CD14-positive monocyte (primary cell): ENCODE data around the gene TUSC2. TPM values are rescaled to one million over a fixed set of nuclear protein-coding genes. Genes with fewer than 3 reads are reported as not detected.

Experiments used
- DNase-seq, 3 donors: peaks; one replicate each; pipeline ENCODE4 v3.0.0-alpha.2; 2011 to 2022
- H2AFZ ChIP-seq: 2 replicates; pipeline ENCODE4 v1.6.0; 2012; ENCODE audit warnings: mild to moderate bottlenecking, low read depth, low read length, inconsistent platforms; ENCODE audit not compliant: insufficient read depth, poor library complexity, severe bottlenecking
- H3K27ac ChIP-seq, 2 donors: 1 replicate in 1 of 2; 2 replicates in 1 of 2; pipeline ENCODE4 v1.5.1; 2012 to 2013; ENCODE audit warnings: low read length in 2 of 2, control low read depth in 1 of 2, inconsistent platforms in 1 of 2, low read depth in 1 of 2, mild to moderate bottlenecking in 1 of 2
- H3K27me3 ChIP-seq, 2 donors: one replicate each; pipeline versions ENCODE4 v1.6.0 to v1.6.1; 2011 to 2013; ENCODE audit warnings: low read length in 2 of 2; ENCODE audit not compliant: control insufficient read depth in 2 of 2, insufficient read depth in 2 of 2
- H3K36me3 ChIP-seq, 2 donors: replicated peaks in 1 of 2; 1 replicate in 1 of 2; 2 replicates in 1 of 2; pipeline versions ENCODE4 v1.5.1 to v1.6.1; 2012 to 2013; ENCODE audit warnings: low read length in 2 of 2, control low read depth in 1 of 2, inconsistent platforms in 1 of 2, mild to moderate bottlenecking in 1 of 2; ENCODE audit not compliant: insufficient read depth in 2 of 2, control insufficient read depth in 1 of 2
- H3K4me1 ChIP-seq, 2 donors: 1 replicate in 1 of 2; 2 replicates in 1 of 2; pipeline versions ENCODE4 v1.5.1 to v1.6.1; 2012 to 2013; ENCODE audit warnings: low read length in 2 of 2, control low read depth in 1 of 2, inconsistent platforms in 1 of 2, mild to moderate bottlenecking in 1 of 2, moderate library complexity in 1 of 2; ENCODE audit not compliant: insufficient read depth in 2 of 2, control insufficient read depth in 1 of 2
- H3K4me2 ChIP-seq: replicated peaks from 2 replicates; pipeline ENCODE3; 2012; ENCODE audit warnings: low read length, moderate library complexity, mild to moderate bottlenecking; ENCODE audit not compliant: poor library complexity, severe bottlenecking; ENCODE audit errors: extremely low read depth
- H3K4me3 ChIP-seq, 3 experiments: fragments of 200-600 bp in 1 of 3; sonication (generic) in 1 of 3; replicated peaks in 1 of 3; 1 replicate in 2 of 3; 2 replicates in 1 of 3; pipeline ENCODE4 v1.5.1; 2011 to 2013; ENCODE audit warnings: low read length in 3 of 3, mild to moderate bottlenecking in 3 of 3, control low read depth in 2 of 3, low read depth in 2 of 3, inconsistent platforms in 1 of 3, moderate library complexity in 1 of 3
- H3K79me2 ChIP-seq: 2 replicates; pipeline ENCODE4 v1.6.0; 2012; ENCODE audit warnings: mild to moderate bottlenecking, control low read depth, inconsistent platforms, low read length, moderate library complexity; ENCODE audit not compliant: insufficient read depth
- H3K9ac ChIP-seq: 2 replicates; pipeline ENCODE4 v1.6.0; 2017; ENCODE audit warnings: low read length, mild to moderate bottlenecking; ENCODE audit not compliant: insufficient read depth, poor library complexity, severe bottlenecking
- H3K9me3 ChIP-seq, 2 donors: replicated peaks in 1 of 2; 1 replicate in 1 of 2; 2 replicates in 1 of 2; pipeline versions ENCODE4 v1.5.1 to v1.6.1; 2012 to 2013; ENCODE audit warnings: low read length in 2 of 2, control low read depth in 1 of 2; ENCODE audit not compliant: control insufficient read depth in 1 of 2, insufficient read depth in 1 of 2
- H4K20me1 ChIP-seq: 2 replicates; pipeline ENCODE4 v1.6.0; 2012; ENCODE audit warnings: mild to moderate bottlenecking, low read length, control low read depth, moderate library complexity; ENCODE audit not compliant: insufficient read depth
- H3K27ac Mint-ChIP-seq, 7 donors: one replicate each; pipeline ENCODE4 v1.8.0; 2020; ENCODE audit warnings: mild to moderate bottlenecking in 7 of 7, mixed read lengths in 7 of 7, moderate library complexity in 6 of 7, inconsistent platforms in 2 of 7
- H3K27me3 Mint-ChIP-seq, 3 donors: one replicate each; pipeline ENCODE4 v1.8.0; 2021 to 2022; ENCODE audit warnings: low read depth in 3 of 3, mild to moderate bottlenecking in 3 of 3, mixed read lengths in 3 of 3, moderate library complexity in 3 of 3, inconsistent platforms in 1 of 3
- H3K36me3 Mint-ChIP-seq, 2 donors: one replicate each; pipeline ENCODE4 v1.8.0; 2020; ENCODE audit warnings: mixed read lengths in 2 of 2, inconsistent platforms in 1 of 2, mild to moderate bottlenecking in 1 of 2
- H3K4me1 Mint-ChIP-seq: one replicate; pipeline ENCODE4 v1.8.0; 2020; ENCODE audit warnings: mild to moderate bottlenecking, mixed read lengths
- H3K4me3 Mint-ChIP-seq, 2 donors: one replicate each; pipeline ENCODE4 v1.8.0; 2020; ENCODE audit warnings: mild to moderate bottlenecking in 2 of 2, mixed read lengths in 2 of 2, moderate library complexity in 1 of 2
- H3K9me3 Mint-ChIP-seq, 7 donors: one replicate each; pipeline ENCODE4 v1.8.0; 2020 to 2022; ENCODE audit warnings: mixed read lengths in 7 of 7, mild to moderate bottlenecking in 6 of 7, moderate library complexity in 6 of 7, inconsistent platforms in 2 of 7
- WGBS: methylation state at CpG from one replicate; pipeline ENCODE4 v1.1.5; 2013; ENCODE audit warnings: missing lambda C conversion rate; ENCODE audit not compliant: insufficient coverage; 5-methylcytosine and 5-hydroxymethylcytosine counted together
- intact Hi-C, 2 donors: fragments of 100-400 bp; cut with micrococcal nuclease; formaldehyde crosslinking; loops; one replicate each; pipeline versions ENCODE4 v1.15.0 to v1.15.1; 2023
- polyA plus RNA-seq, 3 donors: library from polyadenylated mRNA; depleted of rRNA in 1 of 3; unstranded in 2 of 3; stranded (reverse) in 1 of 3; fragments of 300-500 nt in 2 of 3; fragments of >200 nt in 1 of 3; fragmentation: Illumina TruSeq in 2 of 3; gene quantifications; 1 replicate in 2 of 3; 2 replicates in 1 of 3; pipeline ENCODE4 v1.2.3, GENCODE V29; 2012 to 2021
- TF ChIP-seq, protein P1 (sequence below): fragments of 200-600 bp; IDR thresholded peaks from one replicate; pipeline ENCODE4 v1.8.0; 2022; ENCODE audit warnings: antibody characterized with exemption, mild to moderate bottlenecking

TUSC2 gene
- polyA plus RNA-seq, 3 donors = 22.6 to 55.7 (median 47.0) TPM

DNA sequence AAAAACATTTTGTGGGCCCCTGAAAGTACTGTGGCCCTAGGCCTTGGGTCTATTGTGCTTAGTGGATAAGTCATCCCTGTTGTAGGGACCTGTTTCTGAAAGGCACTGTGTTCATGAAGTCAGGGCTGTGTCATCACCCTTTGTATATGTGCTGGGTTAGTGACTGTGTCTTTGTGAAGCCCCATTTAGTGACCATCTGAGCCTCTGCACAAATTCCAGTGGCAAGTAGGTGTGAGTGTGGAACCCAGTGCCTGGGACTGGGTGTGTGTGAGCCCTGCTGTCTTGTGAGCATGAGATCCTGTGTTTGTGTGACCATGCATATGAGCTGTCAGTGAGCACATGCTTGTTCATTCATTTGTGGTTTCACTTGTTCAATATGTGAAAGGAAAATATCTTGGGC is 23.4 kb downstream of the TUSC2 start:
- peak in 1 of 3 donors; percentile 7 for DNase-seq
- Mint-ChIP-seq H3K27me3 (no peaks in the 10 kb centered on the region), H3K9me3 (peaks cover 0 to 23% (median 19%) of the 10 kb centered on the region in 7 donors), H3K27ac (no peak overlapping the region), H3K4me3 (no peak overlapping the region), H3K4me1 (peaks cover 21% of the 10 kb centered on the region), H3K36me3 (peaks cover 0 to 8% of the 10 kb centered on the region in 2 donors)
- Histone ChIP-seq H3K4me1 (peaks cover 16 to 17% of the 10 kb centered on the region in 2 donors), H3K4me2 (no peak overlapping the region), H2AFZ (no peak overlapping the region), H4K20me1 (no peaks in the 10 kb centered on the region), H3K4me3 (no peak overlapping the region), H3K9me3 (peaks cover 0 to 23% of the 10 kb centered on the region in 2 donors), H3K79me2 (peaks cover 17% of the 10 kb centered on the region), H3K9ac (no peak overlapping the region), H3K36me3 (no peaks in the 10 kb centered on the region), H3K27me3 (no peaks in the 10 kb centered on the region), H3K27ac (peak overlapping the region in 1 of 2 donors; percentile 26)
- intact Hi-C loops = no loop called here
- TF ChIP-seq, protein P1, sequence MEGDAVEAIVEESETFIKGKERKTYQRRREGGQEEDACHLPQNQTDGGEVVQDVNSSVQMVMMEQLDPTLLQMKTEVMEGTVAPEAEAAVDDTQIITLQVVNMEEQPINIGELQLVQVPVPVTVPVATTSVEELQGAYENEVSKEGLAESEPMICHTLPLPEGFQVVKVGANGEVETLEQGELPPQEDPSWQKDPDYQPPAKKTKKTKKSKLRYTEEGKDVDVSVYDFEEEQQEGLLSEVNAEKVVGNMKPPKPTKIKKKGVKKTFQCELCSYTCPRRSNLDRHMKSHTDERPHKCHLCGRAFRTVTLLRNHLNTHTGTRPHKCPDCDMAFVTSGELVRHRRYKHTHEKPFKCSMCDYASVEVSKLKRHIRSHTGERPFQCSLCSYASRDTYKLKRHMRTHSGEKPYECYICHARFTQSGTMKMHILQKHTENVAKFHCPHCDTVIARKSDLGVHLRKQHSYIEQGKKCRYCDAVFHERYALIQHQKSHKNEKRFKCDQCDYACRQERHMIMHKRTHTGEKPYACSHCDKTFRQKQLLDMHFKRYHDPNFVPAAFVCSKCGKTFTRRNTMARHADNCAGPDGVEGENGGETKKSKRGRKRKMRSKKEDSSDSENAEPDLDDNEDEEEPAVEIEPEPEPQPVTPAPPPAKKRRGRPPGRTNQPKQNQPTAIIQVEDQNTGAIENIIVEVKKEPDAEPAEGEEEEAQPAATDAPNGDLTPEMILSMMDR = no peak

DNA sequence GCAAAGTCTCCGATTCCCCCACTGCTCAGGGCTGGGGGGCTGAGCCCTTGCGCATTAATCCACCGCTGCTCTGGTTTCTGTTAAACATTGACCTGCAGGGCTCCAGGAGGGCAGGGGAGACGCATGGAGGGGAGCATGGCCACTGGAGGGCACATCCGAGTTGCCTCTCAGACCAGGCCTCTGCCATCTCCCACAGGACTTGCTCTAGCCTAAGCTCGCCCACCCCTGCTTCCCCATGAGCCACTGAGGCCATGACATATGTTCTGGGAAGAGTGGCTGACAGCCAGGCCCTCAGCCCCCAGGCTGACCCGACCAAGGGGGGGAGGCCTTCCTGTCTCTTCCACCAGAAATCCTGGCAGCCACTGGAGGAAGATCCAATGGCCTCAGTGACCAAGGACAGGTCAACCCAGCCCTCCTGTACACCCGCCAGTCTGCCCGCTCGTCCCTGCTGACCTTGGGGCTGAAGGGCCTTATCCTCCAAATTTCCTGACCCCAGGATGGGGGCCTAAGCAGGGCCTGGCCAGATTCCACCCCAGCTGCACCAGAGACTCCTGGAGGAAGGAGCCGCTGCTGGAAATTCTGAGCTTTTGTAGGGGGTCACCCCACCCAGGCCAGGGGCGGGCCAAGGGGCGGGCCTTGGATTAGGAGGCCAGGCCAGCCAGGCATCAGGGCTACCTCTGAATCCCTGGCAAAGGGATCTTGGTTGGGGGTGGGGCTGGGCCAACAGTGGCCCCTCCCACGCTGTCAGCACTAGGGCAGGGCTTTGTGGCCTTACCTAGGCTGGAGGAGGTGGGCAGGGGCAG is 24.8 kb downstream of the TUSC2 start, which contains the start of gene HYAL1:
TSS of gene HYAL1 (minus strand) at position 562 of the 803 bp plus-strand sequence. CDS start 618 bp downstream, outside the sequence.
- peak within 1 kb of the TSS in 2 of 7 donors; percentile 15 to 37 for H3K27ac Mint-ChIP-seq
- no peak within 1 kb of the TSS for H3K4me2 ChIP-seq
- no peaks in the 10 kb centered on the region for H3K27me3 ChIP-seq
- H4K20me1 ChIP-seq = no peaks in the 10 kb centered on the region
- H3K36me3 ChIP-seq = no peaks in the 10 kb centered on the region
- no peak within 1 kb of the TSS for H3K4me3 ChIP-seq
- peaks cover 0 to 12% (median 9%) of the 10 kb centered on the region in 7 donors for H3K9me3 Mint-ChIP-seq
- H3K36me3 Mint-ChIP-seq = peaks cover 0 to 2% of the 10 kb centered on the region in 2 donors
- H3K4me3 Mint-ChIP-seq = no peak within 1 kb of the TSS
- DNase-seq = peak in 1 of 3 donors; percentile 2
- H3K9ac ChIP-seq = peak within 1 kb of the TSS; percentile 21
- intact Hi-C loops = no loop called here
- TF ChIP-seq, protein P1 = no peak
- peaks cover 0 to 14% of the 10 kb centered on the region in 2 donors for H3K9me3 ChIP-seq
- peaks cover 24 to 27% of the 10 kb centered on the region in 2 donors for H3K4me1 ChIP-seq
- 82% methylated on average over 7 of the region's 14 CpGs for WGBS
- no peak within 1 kb of the TSS for H2AFZ ChIP-seq
- H3K4me1 Mint-ChIP-seq = peaks cover 30% of the 10 kb centered on the region
- no peaks in the 10 kb centered on the region for H3K27me3 Mint-ChIP-seq
- peaks cover 24% of the 10 kb centered on the region for H3K79me2 ChIP-seq
- no peak within 1 kb of the TSS for H3K27ac ChIP-seq
